ENCODE measurements around the gene FAM124B.
"Not testable (repeated sequence)": the region's sequence is repeated elsewhere in the genome, so short reads cannot be mapped to it uniquely, and the experiment has no call there.

The FAM124B gene

DNA sequence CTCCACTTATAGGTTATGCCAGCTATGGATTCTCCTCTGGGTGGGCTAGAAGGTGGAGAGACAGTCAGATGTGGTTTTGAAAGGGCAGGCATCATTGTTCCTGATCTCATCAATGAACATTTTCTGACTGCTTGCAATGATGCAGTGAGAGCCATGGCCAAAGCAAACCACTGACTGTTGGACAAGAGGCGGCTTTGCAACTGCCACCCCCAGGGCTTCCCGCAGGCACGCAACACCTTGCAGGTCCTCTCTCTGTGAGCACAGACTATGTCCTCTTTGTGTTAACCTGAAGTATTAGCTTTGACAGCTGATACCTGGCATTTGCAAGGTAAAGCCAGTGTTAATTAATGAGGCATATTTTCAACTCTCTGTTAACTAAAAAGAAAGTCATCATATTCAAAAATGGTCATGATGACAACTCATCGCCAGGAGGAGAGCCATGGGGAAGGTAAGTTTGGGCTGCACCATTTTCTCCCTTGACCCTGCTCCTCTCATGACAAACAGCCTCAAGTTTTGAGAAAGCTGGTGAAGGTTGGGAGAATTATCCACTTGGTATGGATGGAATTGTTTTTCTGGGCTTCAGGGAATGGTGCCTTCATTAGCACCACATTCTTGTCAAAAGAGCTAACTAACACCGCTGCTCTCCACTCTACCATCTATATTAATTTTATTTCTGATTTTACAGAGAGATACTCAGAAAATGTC, 14.9 kb upstream of the FAM124B start:
- no peak for DNase-seq (ENCODE audit: low read depth in 2 of 2, low spot score in 1 of 2)

DNA sequence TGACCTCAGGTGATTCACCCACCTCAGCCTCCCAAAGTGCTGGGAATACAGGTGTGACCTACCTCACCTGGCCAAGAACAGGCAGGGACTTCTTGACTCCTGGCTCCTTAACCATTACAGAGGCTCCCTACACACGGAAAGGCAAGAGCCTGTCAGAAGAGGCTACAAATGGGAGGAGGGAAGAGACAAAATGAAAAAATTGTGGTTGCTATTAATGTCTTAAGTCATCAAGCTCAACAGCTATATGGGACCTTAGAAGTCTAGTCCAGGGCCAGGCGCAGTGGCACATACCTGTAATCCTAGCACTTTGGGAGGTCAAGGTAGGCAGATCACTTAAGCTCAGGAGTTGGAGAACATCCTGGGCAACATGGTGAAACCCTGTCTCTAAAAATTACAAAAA, 11.5 kb upstream of the FAM124B start:
- no peak for DNase-seq (ENCODE audit: low read depth in 2 of 2, low spot score in 1 of 2)

GRCh38 chr2:224412141-224413015, 10.5 kb upstream of the FAM124B start:
- no peak for DNase-seq (ENCODE audit: low read depth in 2 of 2, low spot score in 1 of 2)

- no peak for DNase-seq (ENCODE audit: low read depth in 2 of 2, low spot score in 1 of 2)
Observed at GRCh38 chr2:224410946-224411561, 9.1 kb upstream of the FAM124B start.

GRCh38 chr2:224408676-224409075, 6.8 kb upstream of the FAM124B start:
- no peak for DNase-seq (ENCODE audit: low read depth in 2 of 2, low spot score in 1 of 2)

DNA sequence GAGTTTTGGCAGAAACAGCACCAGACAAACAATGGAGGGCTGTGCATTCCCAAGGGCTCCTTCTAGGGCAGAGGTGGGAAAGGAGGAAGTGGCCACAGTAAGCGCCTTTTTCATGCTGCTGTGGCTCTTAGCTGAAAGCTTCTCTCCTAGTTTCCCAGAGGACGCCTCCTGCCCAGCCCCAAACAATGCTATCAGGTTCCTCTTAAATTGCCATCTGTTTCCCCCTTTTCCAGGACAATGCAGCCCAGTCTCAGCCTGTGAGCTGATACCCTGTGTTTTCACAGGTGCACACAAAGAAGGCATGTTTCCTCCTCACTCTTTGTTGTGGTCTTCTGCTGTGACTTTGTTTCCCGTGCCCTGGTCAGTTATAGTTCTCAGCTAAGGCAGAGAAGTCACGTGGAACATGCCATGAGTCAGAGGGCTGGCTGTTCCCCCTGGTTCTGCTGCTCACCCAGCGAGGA, 5.4 kb upstream of the FAM124B start:
- no peak for DNase-seq (ENCODE audit: low read depth in 2 of 2, low spot score in 1 of 2)

- no peak for DNase-seq (ENCODE audit: low read depth in 2 of 2, low spot score in 1 of 2)
Observed at GRCh38 chr2:224405841-224406370, 4.0 kb upstream of the FAM124B start.

DNA sequence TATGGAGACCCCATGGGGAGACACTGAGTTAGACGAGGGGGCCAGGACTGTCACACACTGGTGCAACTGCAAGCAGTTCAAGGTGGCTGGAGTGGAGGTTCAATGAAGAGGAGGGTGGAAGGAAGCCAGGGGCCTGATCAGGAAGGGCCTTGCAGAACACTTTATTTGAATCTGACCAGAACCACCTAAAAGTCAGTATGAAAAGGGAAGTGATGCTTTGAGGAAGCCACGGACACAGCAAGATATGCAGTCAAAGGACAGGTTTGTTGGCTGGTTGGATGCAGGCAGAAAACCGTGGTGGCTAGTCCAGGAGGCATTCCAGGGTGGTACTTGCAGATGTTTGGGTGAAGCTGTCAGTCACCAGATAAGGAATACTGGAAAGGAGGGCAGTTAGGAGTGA, 3.5 kb upstream of the FAM124B start:
- no peak for DNase-seq (ENCODE audit: low read depth in 2 of 2, low spot score in 1 of 2)

- no peak for DNase-seq (ENCODE audit: low read depth in 2 of 2, low spot score in 1 of 2)
Observed at GRCh38 chr2:224404796-224405195, 2.9 kb upstream of the FAM124B start.

DNA sequence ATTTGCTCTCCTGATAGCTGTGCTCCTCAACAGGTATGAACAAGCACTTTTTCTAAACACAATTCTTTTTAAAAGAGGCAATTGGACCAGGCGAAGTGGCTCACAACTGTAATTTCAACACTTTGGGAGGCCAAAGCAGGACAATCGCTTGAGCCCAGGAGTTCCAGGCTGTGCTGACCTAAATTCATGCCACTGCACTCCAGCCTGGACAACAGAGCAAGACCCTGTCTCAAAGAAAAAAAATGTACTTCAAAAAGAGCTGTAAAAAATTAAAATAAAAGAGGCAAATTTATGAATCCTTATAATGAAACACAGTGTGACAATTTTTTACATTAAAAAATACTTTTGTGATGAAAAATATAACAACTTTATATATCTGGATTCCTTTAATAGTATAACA, 1.8 kb upstream of the FAM124B start:
- no peak for DNase-seq (ENCODE audit: low read depth in 2 of 2, low spot score in 1 of 2)

DNA sequence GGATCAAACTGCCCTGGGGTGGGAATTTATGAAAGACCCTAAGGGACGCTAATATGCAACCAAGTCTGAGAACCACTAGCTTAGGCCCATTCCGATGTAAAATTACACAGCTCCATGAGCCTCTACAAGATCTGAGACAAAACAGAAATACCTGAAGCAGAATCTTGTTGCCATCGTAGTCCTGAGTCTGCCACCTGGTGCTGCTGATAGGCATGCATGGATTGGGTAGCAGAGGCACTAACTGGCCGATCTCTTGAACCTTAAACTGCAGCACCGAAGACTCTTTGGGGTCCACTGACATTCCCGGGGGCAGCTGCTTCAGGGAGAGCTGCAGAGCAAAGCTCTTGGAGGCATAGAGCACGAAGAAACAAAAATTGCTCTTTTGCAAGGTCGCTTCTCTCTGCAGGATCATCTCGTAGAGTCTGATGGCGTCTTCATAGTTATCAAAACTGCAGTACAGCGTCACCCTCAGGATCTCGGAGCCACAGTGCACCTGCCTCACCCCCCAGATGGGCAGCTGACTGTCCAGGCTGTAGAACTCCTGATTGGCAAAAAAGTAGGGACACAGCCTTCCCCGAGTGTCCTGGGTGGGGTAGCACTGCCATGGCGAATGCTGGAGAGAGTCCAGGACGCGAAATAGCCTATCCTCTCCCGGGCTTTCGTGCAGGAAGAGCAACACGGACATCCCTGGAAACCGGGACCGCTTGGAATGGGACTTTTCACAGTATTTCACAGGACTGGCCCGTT, 848 bp downstream of the FAM124B start:
- no peak for DNase-seq (ENCODE audit: low read depth in 2 of 2, low spot score in 1 of 2)

- no peak for DNase-seq (ENCODE audit: low read depth in 2 of 2, low spot score in 1 of 2)
Observed at GRCh38 chr2:224400174-224400810, 1.6 kb downstream of the FAM124B start.

DNA sequence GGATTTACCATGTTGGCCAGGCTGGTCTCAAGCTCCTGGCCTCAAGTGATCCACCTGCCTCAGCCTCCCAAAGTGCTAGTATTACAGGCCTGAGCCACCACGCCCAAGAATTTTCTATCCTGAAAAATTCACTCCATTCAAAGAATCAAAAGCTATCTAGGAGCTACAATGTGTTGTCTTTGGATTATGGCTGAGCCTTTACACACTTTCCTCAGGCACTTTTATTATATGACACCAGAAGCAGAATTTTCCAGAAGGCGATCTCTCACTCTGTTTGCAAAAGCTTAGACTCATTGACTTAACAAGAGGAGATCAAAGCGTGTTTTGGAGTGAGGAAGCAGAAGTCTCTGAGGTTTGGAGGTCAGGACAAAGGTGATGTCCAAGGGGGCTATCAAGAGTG, 3.6 kb downstream of the FAM124B start:
- no peak for DNase-seq (ENCODE audit: low read depth in 2 of 2, low spot score in 1 of 2)

GRCh38 chr2:224397100-224397499, 4.8 kb downstream of the FAM124B start:
- DNase-seq (ENCODE audit: low read depth in 2 of 2, low spot score in 1 of 2): not testable (repeated sequence)

DNA sequence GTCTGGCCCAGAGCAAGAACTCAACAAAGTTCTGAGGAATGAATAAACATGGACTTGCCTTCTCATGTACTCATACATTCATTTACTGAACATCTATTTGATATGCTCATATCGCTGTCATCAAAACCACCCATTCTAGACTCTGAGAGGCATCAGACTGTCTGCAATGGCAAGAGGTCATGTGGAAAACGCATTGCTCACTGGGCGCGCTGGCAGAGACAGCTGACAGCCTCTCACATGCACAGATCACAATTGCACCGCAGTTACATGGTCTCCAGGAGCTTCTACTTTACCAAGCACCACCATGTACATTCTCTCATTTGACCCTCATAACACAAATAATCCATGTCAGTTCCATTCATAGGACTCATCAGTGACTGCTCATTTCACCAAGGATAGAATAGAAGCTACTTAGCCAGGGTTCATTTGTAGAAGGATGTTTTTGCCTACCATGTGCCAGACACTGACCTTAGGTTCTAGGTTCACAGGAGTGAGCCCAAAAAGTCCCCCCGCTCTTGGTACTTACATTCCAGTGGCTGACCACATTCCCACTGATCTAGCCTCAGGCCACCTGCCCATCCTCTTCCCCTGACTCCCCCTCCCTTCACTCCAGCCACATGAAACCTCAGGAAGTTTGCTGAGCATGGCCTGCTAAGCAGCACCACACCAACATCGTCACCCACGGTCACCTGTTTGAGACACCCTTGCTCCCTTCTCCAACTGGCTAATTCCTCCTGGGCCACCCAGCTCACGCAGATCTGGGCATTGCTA, 6.1 kb downstream of the FAM124B start:
- no peak for DNase-seq (ENCODE audit: low read depth in 2 of 2, low spot score in 1 of 2)

DNA sequence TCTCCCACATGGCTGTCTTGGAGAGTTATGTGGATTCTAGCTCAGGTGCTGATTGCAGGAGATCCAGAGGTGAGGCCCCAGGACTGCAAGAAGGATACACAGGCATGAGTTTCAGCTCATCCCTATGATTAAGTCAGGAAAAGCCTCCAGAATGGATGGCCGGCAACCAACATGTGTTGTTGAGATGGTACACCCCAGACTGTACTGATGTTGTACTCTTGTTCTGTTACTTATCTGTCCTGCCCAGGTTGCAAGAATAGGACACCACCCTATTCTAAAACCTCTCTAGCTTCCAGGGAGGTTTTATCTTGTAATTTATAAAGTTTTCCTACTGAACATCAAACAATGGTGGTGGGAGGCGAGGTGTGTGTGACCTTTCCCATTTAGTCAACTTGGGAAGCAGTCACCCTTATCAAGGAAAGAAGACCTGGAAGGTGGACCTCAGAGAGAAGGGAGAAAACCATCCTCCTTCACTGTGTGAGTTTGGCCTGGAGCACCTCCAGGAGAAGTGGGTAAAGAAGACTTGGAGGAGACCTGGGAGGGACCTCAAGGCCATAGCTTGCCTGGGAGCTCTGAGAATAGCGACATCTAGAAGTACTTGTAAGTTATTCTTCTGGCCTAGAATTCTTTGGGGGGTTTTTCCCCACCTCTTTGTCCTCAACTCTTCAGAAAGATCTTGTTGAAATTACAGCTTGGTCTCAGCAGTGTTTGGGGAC, 8.6 kb downstream of the FAM124B start:
- DNase-seq (ENCODE audit: low read depth in 2 of 2, low spot score in 1 of 2): no peak

DNA sequence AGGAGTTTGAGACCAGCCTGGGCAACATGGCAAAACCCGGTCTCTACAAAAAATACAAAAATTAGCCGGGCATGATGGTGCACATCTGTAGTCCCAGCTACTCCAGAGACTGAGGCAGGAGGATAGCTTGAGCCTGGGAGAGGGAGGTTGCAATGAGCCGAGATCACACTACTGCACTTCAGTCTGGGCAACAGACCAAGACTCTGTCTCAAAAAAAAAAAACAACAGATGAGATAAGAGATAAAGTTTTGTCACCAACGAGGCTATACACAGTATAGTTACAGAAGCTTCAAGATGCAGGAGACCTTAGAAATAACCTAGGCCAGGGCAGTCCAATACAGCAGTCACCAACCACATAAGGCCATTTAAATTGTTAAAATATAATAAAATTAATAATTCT, 9.4 kb downstream of the FAM124B start:
- DNase-seq (ENCODE audit: low read depth in 2 of 2, low spot score in 1 of 2): no peak

DNA sequence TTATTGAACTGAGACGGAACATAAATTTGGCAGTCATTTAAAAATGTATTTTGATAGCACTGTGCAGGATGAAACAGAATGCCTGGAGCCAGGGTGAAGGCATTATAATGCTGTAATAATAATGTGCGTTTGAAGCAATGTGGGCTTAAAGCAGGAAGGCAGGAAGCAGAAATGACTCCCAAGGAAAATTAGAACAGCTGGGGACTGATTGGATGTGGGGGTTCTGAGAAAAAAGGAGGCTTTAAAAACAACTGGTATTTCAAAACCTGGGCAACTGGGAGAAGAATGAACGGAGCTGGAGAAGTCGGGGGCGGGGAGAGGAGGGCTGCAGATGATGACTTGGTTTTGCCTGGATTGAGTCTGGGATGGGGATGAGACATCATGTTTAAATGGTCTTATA, 12.6 kb downstream of the FAM124B start:
- no peak for DNase-seq (ENCODE audit: low read depth in 2 of 2, low spot score in 1 of 2)

DNA sequence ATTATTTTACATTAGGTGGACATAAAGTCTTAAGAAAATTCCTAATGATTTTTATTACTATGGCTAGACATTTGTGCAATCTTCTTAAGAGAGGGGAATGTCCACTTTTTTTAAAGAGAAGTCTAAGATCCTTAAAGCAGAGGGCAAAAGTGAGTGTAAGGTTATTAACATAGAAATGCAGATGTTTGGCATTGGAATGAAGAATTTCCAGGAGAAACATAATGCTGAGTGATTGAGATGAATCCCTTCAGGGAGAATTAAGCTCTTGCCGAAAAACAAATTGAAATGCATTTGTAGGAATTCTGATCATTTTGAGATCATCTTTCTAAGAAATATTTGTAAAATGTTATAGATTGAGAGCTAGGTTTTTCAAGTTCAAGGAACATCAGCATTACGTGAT, 15.0 kb downstream of the FAM124B start:
- DNase-seq (ENCODE audit: low read depth in 2 of 2, low spot score in 1 of 2): no peak

All from stimulated activated CD8-positive, alpha-beta memory T cell treated with anti-CD3 and anti-CD28 coated beads, Interleukin-4, amount 100 ng/mL, for 1 hour (primary cell).